Measurements from ENCODE around the gene PROS1.
"Not testable (repeated sequence)": the region's sequence is repeated elsewhere in the genome, so short reads cannot be mapped to it uniquely, and the experiment has no call there.

GRCh38 chr3:93839193-93839592 lies 134.5 kb downstream of the PROS1 start:
- not testable (repeated sequence) for TF ChIP-seq EZH2 (IDR thresholded peaks at IDR 0.05; ENCODE audit: borderline replicate concordance, low read depth, low read length, poor library complexity, severe bottlenecking); CTCF (conservative IDR thresholded peaks at IDR 0.05; ENCODE audit: low read depth, low read length)
